ENCODE results near the gene APOO. TPM values are rescaled to one million over a fixed set of nuclear protein-coding genes. Genes with fewer than 3 reads are reported as not detected.

APOO gene
- 97.2 TPM for polyA plus RNA-seq (2013, experiment 1 of 2)
- polyA plus RNA-seq (2013, experiment 2 of 2) = 90.1 TPM

DNA sequence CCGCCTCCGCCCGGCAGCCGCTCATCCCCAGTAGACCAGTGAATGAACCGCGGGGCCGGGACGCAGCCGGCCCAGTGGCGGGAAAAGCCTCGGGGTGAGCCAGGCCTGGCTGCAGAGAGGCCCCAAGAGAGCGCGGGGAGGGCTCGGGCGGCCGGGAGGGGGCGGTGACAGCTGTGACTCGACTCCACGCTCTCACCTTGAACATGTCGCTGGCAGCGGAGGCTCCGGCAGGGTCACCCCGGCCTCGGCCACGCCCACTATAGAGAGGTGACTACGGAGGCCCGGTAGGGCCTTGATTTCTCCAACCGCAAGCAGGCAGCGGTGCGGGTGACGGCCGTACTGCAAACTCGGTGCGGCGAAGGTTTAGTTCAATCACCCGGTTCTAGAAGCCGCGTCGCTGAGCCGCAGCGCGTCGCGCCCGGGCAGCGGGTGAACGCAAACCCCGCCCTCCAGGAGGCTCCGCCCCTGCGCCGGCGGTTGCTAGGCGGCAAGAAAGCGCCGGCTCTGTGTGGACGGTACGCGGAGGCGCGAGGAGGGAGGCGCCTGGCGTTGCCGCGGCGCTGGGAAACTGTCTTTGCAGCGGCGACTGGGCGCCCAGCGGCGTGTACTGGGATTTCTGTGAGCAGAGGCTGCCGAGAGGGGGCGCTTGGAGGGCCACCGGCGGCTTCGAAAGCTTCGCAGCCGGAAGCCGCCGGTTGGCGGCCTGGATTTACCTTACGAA, at the start of gene APOO, which contains the start of gene CXorf58:
APOO (minus strand) TSS at position 441 of the 721 bp plus-strand sequence; CDS start at position 205, 236 bp downstream.
CXorf58 (plus strand) TSS at position 509 of the 721 bp plus-strand sequence. CDS start 2,297 bp downstream, outside the sequence.
- Histone ChIP-seq H3K9me3 (replicated peaks in 1 of 2; ENCODE audit: control insufficient read depth in 2 of 2, insufficient read depth in 1 of 2, low read depth in 1 of 2, low read length in 2 of 2) (no peaks in the 10 kb centered on the region), H3K23ac (ENCODE audit: low read depth, low read length, poor library complexity) (peak within 1 kb of the TSS; percentile 80), H2AK5ac (ENCODE audit: low read depth, low read length) (no peak within 1 kb of the TSS), H4K91ac (ENCODE audit: low read depth, low read length, poor library complexity) (no peak within 1 kb of the TSS), H3K9ac (ENCODE audit: low read depth, low read length, poor library complexity) (no peak within 1 kb of the TSS), H3K27ac (replicated peaks; ENCODE audit: low read length) (peak within 1 kb of the TSS; percentile 79), H2BK15ac (ENCODE audit: low read length) (no peak within 1 kb of the TSS), H3K4me3 (ENCODE audit: low read length in 2 of 2) (peak within 1 kb of the TSS; percentile 74 to 88), H2BK120ac (ENCODE audit: low read depth, low read length) (no peak within 1 kb of the TSS), H3K18ac (ENCODE audit: low read length) (no peak within 1 kb of the TSS), H4K8ac (ENCODE audit: low read depth, low read length) (no peak within 1 kb of the TSS), H2BK5ac (ENCODE audit: low read length) (no peak within 1 kb of the TSS), H3K27me3 (ENCODE audit: control insufficient read depth in 3 of 3, insufficient read depth in 3 of 3, low read depth in 1 of 3, low read length in 3 of 3) (no peaks in the 10 kb centered on the region), H3K14ac (ENCODE audit: low read length) (no peak within 1 kb of the TSS), H3K4ac (ENCODE audit: low read length) (no peak within 1 kb of the TSS), H3K4me1 (ENCODE audit: control insufficient read depth in 2 of 2, insufficient read depth in 1 of 2, low read depth in 1 of 2, low read length in 2 of 2) (no peaks in the 10 kb centered on the region), H2AFZ (ENCODE audit: low read length) (peak within 1 kb of the TSS; percentile 94), H3K4me2 (ENCODE audit: insufficient read depth, low read length, poor library complexity, severe bottlenecking) (peak within 1 kb of the TSS; percentile 37), H3K36me3 (replicated peaks in 1 of 2; ENCODE audit: control insufficient read depth in 2 of 2, insufficient read depth in 2 of 2, low read length in 2 of 2) (no peaks in the 10 kb centered on the region), H3K79me1 (ENCODE audit: low read depth, low read length) (no peaks in the 10 kb centered on the region), H2BK12ac (ENCODE audit: low read length) (no peak within 1 kb of the TSS)
- no CpG with 5 or more reads among the region's 81 CpGs for WGBS, 2 donors (ENCODE audit: extremely low coverage in 2 of 2, insufficient read length in 2 of 2, insufficient replicate concordance in 1 of 2)
- peak; percentile 80 for DNase-seq (ENCODE audit: low spot score)

DNA sequence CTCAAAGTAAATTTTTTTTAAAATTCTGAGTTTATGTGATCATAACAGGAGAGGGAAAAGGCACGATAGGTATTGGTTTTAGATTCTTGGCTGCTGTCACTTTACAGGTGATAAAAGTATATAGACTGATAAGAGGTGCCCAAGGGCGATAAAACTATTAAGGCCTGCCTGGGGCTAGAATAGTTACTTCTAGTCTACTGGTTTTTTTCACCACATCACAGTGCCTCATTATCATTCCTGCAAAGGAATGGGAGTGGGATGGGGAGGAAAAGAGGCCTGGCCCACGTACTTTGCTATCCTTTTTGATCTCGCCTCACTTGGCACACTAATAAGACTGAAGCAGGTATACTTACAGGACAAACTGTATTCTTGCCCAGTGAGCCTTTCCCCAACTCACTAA, 46.7 kb upstream of the APOO start:
- Histone ChIP-seq H2AK5ac (ENCODE audit: low read depth, low read length) (no peak overlapping the region), H3K4ac (ENCODE audit: low read length) (no peak overlapping the region), H2BK12ac (ENCODE audit: low read length) (no peak overlapping the region), H4K8ac (ENCODE audit: low read depth, low read length) (no peak overlapping the region), H3K9me3 (replicated peaks in 1 of 2; ENCODE audit: control insufficient read depth in 2 of 2, insufficient read depth in 1 of 2, low read depth in 1 of 2, low read length in 2 of 2) (no peaks in the 10 kb centered on the region), H3K4me3 (ENCODE audit: low read length in 2 of 2) (no peak overlapping the region), H2BK15ac (ENCODE audit: low read length) (no peak overlapping the region), H3K14ac (ENCODE audit: low read length) (no peak overlapping the region), H3K79me1 (ENCODE audit: low read depth, low read length) (no peaks in the 10 kb centered on the region), H3K9ac (ENCODE audit: low read depth, low read length, poor library complexity) (no peak overlapping the region), H3K4me1 (ENCODE audit: control insufficient read depth in 2 of 2, insufficient read depth in 1 of 2, low read depth in 1 of 2, low read length in 2 of 2) (peaks cover 0 to 2% of the 10 kb centered on the region in 2 donors), H2AFZ (ENCODE audit: low read length) (no peak overlapping the region), H2BK120ac (ENCODE audit: low read depth, low read length) (no peak overlapping the region), H4K91ac (ENCODE audit: low read depth, low read length, poor library complexity) (no peak overlapping the region), H3K23ac (ENCODE audit: low read depth, low read length, poor library complexity) (no peak overlapping the region), H3K27me3 (ENCODE audit: control insufficient read depth in 3 of 3, insufficient read depth in 3 of 3, low read depth in 1 of 3, low read length in 3 of 3) (no peaks in the 10 kb centered on the region), H3K36me3 (replicated peaks in 1 of 2; ENCODE audit: control insufficient read depth in 2 of 2, insufficient read depth in 2 of 2, low read length in 2 of 2) (no peaks in the 10 kb centered on the region), H3K18ac (ENCODE audit: low read length) (no peak overlapping the region), H2BK5ac (ENCODE audit: low read length) (no peak overlapping the region), H3K27ac (replicated peaks; ENCODE audit: low read length) (no peak overlapping the region), H3K4me2 (ENCODE audit: insufficient read depth, low read length, poor library complexity, severe bottlenecking) (no peak overlapping the region)
- DNase-seq (ENCODE audit: low spot score) = no peak
- no CpG with 5 or more reads among the region's 4 CpGs for WGBS, 2 donors (ENCODE audit: extremely low coverage in 2 of 2, insufficient read length in 2 of 2, insufficient replicate concordance in 1 of 2)

DNA sequence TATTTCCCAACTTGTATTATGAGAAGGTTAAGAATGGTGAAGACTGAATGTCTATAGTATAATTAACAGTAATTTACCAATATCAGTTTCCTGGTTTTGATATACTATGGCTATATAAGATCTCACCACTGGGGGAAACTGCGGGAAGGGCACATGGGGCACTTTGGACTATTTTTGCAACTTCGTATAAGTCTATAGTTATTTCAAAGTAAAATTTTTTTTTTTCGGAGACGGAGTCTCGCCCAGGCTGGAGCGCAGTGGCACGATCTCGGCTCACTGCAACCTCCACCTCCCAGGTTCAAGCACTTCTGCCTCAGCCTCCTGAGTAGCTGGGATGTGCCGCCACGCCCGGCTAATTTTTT, 46.2 kb upstream of the APOO start:
- Histone ChIP-seq H2BK12ac (ENCODE audit: low read length) (no peak overlapping the region), H2AK5ac (ENCODE audit: low read depth, low read length) (no peak overlapping the region), H3K36me3 (replicated peaks in 1 of 2; ENCODE audit: control insufficient read depth in 2 of 2, insufficient read depth in 2 of 2, low read length in 2 of 2) (no peaks in the 10 kb centered on the region), H3K4me1 (ENCODE audit: control insufficient read depth in 2 of 2, insufficient read depth in 1 of 2, low read depth in 1 of 2, low read length in 2 of 2) (peaks cover 0 to 2% of the 10 kb centered on the region in 2 donors), H3K23ac (ENCODE audit: low read depth, low read length, poor library complexity) (no peak overlapping the region), H3K27ac (replicated peaks; ENCODE audit: low read length) (no peak overlapping the region), H3K9me3 (replicated peaks in 1 of 2; ENCODE audit: control insufficient read depth in 2 of 2, insufficient read depth in 1 of 2, low read depth in 1 of 2, low read length in 2 of 2) (no peaks in the 10 kb centered on the region), H4K8ac (ENCODE audit: low read depth, low read length) (no peak overlapping the region), H3K4me2 (ENCODE audit: insufficient read depth, low read length, poor library complexity, severe bottlenecking) (no peak overlapping the region), H2BK5ac (ENCODE audit: low read length) (no peak overlapping the region), H3K9ac (ENCODE audit: low read depth, low read length, poor library complexity) (no peak overlapping the region), H2AFZ (ENCODE audit: low read length) (no peak overlapping the region), H3K18ac (ENCODE audit: low read length) (no peak overlapping the region), H3K79me1 (ENCODE audit: low read depth, low read length) (no peaks in the 10 kb centered on the region), H2BK15ac (ENCODE audit: low read length) (no peak overlapping the region), H2BK120ac (ENCODE audit: low read depth, low read length) (no peak overlapping the region), H3K4me3 (ENCODE audit: low read length in 2 of 2) (no peak overlapping the region), H3K27me3 (ENCODE audit: control insufficient read depth in 3 of 3, insufficient read depth in 3 of 3, low read depth in 1 of 3, low read length in 3 of 3) (no peaks in the 10 kb centered on the region), H4K91ac (ENCODE audit: low read depth, low read length, poor library complexity) (no peak overlapping the region), H3K14ac (ENCODE audit: low read length) (no peak overlapping the region), H3K4ac (ENCODE audit: low read length) (no peak overlapping the region)
- DNase-seq (ENCODE audit: low spot score) = no peak
- no CpG with 5 or more reads among the region's 11 CpGs for WGBS, 2 donors (ENCODE audit: extremely low coverage in 2 of 2, insufficient read length in 2 of 2, insufficient replicate concordance in 1 of 2)

DNA sequence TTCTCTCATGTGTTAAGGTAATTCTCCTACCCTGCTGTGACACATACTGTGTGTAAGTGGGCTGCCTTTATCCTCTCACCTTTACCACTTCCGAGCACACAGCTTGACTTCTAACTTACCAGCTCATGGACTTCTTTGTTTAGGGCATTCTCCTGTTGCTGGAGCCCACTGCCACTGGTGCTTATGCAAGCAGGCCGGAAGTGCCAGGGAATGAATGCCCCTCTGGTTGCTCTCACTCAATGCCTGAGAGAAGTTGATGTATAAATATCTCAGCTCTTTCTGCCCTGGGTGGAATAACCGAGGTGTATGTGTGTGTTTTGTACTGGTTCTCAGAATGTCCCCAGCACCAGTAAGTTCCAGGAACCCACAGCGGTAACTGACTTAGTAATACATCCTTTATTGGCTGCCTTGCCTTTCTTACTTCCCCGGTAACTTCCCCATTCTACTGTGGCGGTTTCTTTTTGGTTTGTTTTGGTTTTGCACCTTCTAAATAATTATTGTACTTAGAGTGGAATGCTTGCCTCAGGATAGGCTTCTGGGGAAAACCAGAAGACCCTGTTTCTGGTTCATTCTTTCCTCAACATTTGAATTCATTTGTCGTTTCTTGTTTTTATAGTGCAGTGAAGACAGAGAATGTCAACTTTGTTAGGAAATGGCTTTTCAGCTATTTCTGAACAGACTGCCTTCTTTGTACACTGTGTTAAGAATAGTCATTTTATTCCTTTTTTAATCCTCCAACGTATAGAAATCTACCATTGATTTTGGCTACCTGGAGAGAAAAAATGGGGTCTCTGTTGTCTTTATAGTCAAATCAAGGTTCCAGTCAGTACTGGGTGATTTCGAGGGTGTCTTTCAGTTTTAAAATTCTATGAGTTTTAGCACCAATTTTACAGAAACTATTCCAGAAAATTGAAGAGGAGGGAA, 45.5 kb upstream of the APOO start:
- WGBS, 2 donors (ENCODE audit: extremely low coverage in 2 of 2, insufficient read length in 2 of 2, insufficient replicate concordance in 1 of 2) = no CpG with 5 or more reads among the region's 9 CpGs
- no peak overlapping the region for H3K4me2 ChIP-seq (ENCODE audit: insufficient read depth, low read length, poor library complexity, severe bottlenecking)
- no peaks in the 10 kb centered on the region for H3K27me3 ChIP-seq (ENCODE audit: control insufficient read depth in 3 of 3, insufficient read depth in 3 of 3, low read depth in 1 of 3, low read length in 3 of 3)
- no peaks in the 10 kb centered on the region for H3K36me3 ChIP-seq (replicated peaks in 1 of 2; ENCODE audit: control insufficient read depth in 2 of 2, insufficient read depth in 2 of 2, low read length in 2 of 2)
- H2BK12ac ChIP-seq (ENCODE audit: low read length) = no peak overlapping the region
- no peaks in the 10 kb centered on the region for H3K79me1 ChIP-seq (ENCODE audit: low read depth, low read length)
- no peak overlapping the region for H3K4ac ChIP-seq (ENCODE audit: low read length)
- no peak overlapping the region for H3K23ac ChIP-seq (ENCODE audit: low read depth, low read length, poor library complexity)
- no peak overlapping the region for H4K8ac ChIP-seq (ENCODE audit: low read depth, low read length)
- peak overlapping the region; percentile 82 for H2AFZ ChIP-seq (ENCODE audit: low read length)
- no peak overlapping the region for H2BK5ac ChIP-seq (ENCODE audit: low read length)
- peaks cover 0 to 2% of the 10 kb centered on the region in 2 donors for H3K4me1 ChIP-seq (ENCODE audit: control insufficient read depth in 2 of 2, insufficient read depth in 1 of 2, low read depth in 1 of 2, low read length in 2 of 2)
- no peaks in the 10 kb centered on the region for H3K9me3 ChIP-seq (replicated peaks in 1 of 2; ENCODE audit: control insufficient read depth in 2 of 2, insufficient read depth in 1 of 2, low read depth in 1 of 2, low read length in 2 of 2)
- no peak overlapping the region for H3K4me3 ChIP-seq (ENCODE audit: low read length in 2 of 2)
- no peak overlapping the region for H3K18ac ChIP-seq (ENCODE audit: low read length)
- no peak overlapping the region for H4K91ac ChIP-seq (ENCODE audit: low read depth, low read length, poor library complexity)
- no peak overlapping the region for H3K14ac ChIP-seq (ENCODE audit: low read length)
- no peak overlapping the region for H2BK15ac ChIP-seq (ENCODE audit: low read length)
- no peak overlapping the region for H2AK5ac ChIP-seq (ENCODE audit: low read depth, low read length)
- no peak overlapping the region for H2BK120ac ChIP-seq (ENCODE audit: low read depth, low read length)
- no peak overlapping the region for H3K27ac ChIP-seq (replicated peaks; ENCODE audit: low read length)
- no peak for DNase-seq (ENCODE audit: low spot score)
- no peak overlapping the region for H3K9ac ChIP-seq (ENCODE audit: low read depth, low read length, poor library complexity)
